Activated CD4-positive, alpha-beta T cell treated with anti-CD3 and anti-CD28 coated beads for 4 hours (primary cell): ENCODE data around the gene BICC1.

Source experiments
- DNase-seq, 2 donors: peaks; one replicate each; pipeline ENCODE4 v3.0.0-alpha.2; 2020

BICC1 gene

GRCh38 chr10:58609532-58610150 lies 97.0 kb downstream of the BICC1 start:
- no peak for DNase-seq

- DNase-seq, result no peak
Measured at GRCh38 chr10:58615237-58615935, 102.7 kb downstream of the BICC1 start.

GRCh38 chr10:58618158-58618676 lies 105.5 kb downstream of the BICC1 start:
- no peak for DNase-seq

GRCh38 chr10:58621379-58622077 lies 108.9 kb downstream of the BICC1 start:
- no peak for DNase-seq

GRCh38 chr10:58622246-58622645 lies 109.6 kb downstream of the BICC1 start:
- DNase-seq, result no peak

- no peak for DNase-seq
Measured at GRCh38 chr10:58625070-58625469, 112.4 kb downstream of the BICC1 start.

GRCh38 chr10:58627392-58627791 lies 114.7 kb downstream of the BICC1 start:
- no peak for DNase-seq

GRCh38 chr10:58631715-58632114 lies 119.0 kb downstream of the BICC1 start:
- no peak for DNase-seq

GRCh38 chr10:58632216-58632615 lies 119.5 kb downstream of the BICC1 start:
- DNase-seq, result no peak

- no peak for DNase-seq
Measured at GRCh38 chr10:58637352-58637751, 124.7 kb downstream of the BICC1 start.

GRCh38 chr10:58638388-58638787 lies 125.7 kb downstream of the BICC1 start:
- DNase-seq, result no peak

GRCh38 chr10:58641095-58641531 lies 128.4 kb downstream of the BICC1 start:
- no peak for DNase-seq

- no peak for DNase-seq
Measured at GRCh38 chr10:58641708-58642107, 129.0 kb downstream of the BICC1 start.

GRCh38 chr10:58642283-58642682 lies 129.6 kb downstream of the BICC1 start:
- no peak for DNase-seq

- DNase-seq, result no peak
Measured at GRCh38 chr10:58642916-58643428, 130.3 kb downstream of the BICC1 start.

GRCh38 chr10:58644311-58644710 lies 131.6 kb downstream of the BICC1 start:
- DNase-seq, result no peak

- DNase-seq, result no peak
Measured at GRCh38 chr10:58645416-58646146, 132.9 kb downstream of the BICC1 start.

- DNase-seq, result no peak
Measured at GRCh38 chr10:58647376-58648112, 134.9 kb downstream of the BICC1 start.

GRCh38 chr10:58648131-58648530 lies 135.5 kb downstream of the BICC1 start:
- no peak for DNase-seq

- no peak for DNase-seq
Measured at GRCh38 chr10:58651040-58651439, 138.4 kb downstream of the BICC1 start.

GRCh38 chr10:58651742-58652141 lies 139.1 kb downstream of the BICC1 start:
- no peak for DNase-seq

GRCh38 chr10:58653139-58653538 lies 140.5 kb downstream of the BICC1 start:
- DNase-seq, result no peak
